ENCODE measurements around the gene SLC2A11.
"Not testable (repeated sequence)": the region's sequence is repeated elsewhere in the genome, so short reads cannot be mapped to it uniquely, and the experiment has no call there.

SLC2A11 gene

DNA sequence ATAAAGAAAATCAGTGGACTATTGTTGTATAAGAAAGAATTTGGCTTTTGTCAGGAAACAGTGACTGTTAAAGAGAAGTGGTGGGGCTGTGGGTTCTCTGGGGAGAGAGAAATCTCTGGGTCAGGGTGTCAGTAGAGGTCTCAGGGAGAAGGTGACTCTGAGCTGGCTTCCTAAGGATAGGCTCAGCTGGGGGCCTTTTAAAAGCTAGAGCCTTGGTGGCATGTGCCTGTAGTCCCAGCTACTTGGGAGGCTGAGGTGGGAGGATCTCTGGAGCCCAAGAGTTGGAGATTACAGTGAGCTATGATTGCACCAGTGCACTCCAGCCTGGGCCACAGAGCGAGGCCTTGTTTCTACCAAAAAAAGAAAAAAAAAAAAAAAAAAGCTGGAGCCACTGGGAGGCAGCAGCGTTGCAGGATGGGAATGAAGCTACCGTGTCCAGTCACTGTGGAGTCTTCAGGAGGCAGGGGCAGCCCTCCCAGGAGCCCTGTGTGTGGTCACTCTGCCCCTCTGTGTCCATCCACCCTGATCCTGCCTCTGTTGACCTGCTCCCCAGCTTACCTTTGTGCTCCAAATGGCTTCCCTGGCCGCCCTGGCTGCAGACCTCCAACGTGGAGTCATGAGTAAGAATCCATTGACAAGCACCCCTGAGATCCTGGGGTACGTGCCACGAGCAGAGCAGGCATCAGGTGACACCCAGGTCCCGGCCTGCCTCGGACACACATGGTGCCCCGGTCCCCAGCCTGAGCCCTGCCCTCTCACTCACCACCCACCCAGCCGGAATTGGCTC lies 31.1 kb downstream of the SLC2A11 start:
- in situ Hi-C loops (cut with HindIII; ENCODE audit: low sequenced_read_pairs), result no loop called here

DNA sequence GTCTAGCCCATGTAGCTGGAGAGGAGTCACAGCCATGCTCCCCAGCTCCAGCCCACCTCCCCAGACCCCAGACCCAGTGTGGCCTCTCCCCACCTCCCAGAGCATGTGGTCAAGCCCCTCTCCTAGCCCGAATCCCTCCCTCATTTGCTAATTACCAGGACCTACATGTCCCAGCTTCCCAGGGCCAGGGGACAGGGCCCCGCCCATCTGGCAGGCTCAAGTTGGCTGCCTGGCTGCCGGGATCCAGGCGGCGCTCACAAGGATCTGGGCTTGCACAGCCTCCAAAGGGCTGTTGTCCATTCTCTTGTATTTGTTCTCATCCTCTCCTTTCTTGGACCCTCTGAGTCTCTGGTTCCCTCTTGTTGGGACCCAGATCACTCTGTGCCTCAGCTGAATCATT lies 31.9 kb downstream of the SLC2A11 start:
- in situ Hi-C loops (cut with HindIII; ENCODE audit: low sequenced_read_pairs), result no loop called here

DNA sequence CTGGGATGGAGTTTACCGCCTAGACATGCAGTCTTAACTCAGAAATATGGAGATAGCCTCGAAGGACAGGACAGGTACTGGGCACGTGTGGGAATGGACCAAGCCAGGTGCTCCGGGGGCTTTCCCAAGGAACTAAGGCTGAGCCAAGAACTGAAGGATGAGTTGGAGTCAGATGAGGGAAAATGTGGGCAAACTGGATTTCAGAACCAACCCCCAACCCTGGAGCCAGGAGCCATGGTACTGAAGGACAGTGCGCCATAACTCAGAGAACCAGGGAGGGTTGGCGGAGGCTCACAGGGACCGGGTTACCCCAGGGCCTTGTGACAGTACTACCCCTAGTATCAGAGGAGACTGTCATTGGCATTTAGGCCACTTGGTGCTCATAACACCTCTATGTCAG lies 34.1 kb downstream of the SLC2A11 start:
- in situ Hi-C loops (cut with HindIII; ENCODE audit: low sequenced_read_pairs), result no loop called here

DNA sequence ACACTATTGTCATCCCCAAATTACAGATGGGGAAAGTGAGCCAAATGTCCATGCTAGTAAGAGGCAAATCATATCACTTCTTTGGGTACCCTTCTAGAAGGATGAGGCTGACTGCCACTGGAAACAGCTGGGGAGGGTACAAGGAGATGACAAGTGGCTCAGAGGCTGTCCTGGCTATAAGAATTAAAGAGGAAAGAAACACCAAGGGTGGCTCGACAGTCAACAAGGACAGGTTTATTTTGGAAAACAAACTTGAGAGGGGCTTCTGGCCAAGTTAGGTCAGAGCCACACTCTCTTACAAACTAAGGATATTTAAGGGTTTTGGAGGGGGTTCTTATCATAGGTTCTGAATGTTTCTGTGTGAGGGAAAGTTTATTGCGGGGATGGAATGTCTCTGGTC lies 34.5 kb downstream of the SLC2A11 start:
- in situ Hi-C loops (cut with HindIII; ENCODE audit: low sequenced_read_pairs), result no loop called here

DNA sequence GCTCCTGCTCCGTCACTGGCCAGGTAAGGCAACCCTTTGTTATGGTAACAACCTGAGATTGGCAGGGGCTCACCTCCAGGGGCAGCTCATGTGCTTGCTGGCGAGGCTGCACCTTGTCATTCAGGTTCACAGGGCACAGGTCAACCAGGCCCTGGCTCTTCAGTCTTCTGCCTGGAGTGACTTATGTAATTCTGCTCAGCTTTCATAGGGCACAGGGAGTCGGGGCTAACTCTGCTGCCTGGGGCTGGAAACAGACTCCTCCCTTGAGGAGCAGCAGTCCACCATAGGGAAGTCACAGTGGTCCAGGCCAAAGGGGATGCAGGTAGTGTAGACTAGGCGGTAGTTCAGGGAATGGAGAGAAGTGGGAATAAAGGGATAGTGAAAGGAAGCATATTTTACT lies 35.0 kb downstream of the SLC2A11 start:
- in situ Hi-C loops (cut with HindIII; ENCODE audit: low sequenced_read_pairs), result no loop called here

DNA sequence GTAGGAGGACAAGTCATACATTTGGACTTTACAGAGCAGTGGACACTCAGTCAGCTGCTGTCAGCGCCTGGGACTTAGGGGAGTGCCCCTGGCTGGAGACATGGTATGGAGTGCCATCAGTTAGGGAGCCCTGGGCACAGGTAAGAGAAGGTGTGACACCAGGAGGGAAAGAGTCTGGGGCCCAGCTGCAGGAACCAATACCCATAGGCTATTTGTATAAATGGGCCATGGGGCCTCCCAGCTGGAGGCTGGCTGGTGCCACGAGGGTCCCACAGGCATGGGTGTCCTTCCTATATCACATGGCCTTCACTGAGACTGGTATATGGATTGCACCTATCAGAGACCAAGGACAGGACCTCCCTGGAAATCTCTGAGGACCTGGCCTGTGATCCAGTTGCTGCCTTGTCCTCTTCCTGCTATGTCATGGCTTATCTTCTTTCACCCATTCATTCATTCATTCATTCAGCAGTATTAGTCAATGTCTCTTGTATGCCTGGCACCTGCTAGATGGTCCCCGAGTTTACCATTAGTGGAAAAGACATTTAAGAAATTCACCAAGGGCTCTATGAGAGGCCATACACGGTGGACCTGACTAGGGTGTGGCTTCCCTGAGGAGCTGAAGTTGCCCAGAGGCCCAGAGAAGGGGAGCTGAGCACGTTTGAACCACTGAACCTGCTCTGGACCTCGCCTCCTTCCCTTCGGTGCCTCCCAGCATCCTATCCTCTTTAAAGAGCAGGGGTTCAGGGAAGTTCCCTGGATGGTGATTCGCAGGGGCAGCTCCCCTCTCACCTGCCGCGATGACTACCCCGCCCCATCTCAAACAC lies 35.7 kb downstream of the SLC2A11 start:
- in situ Hi-C loops (cut with HindIII; ENCODE audit: low sequenced_read_pairs), result no loop called here

DNA sequence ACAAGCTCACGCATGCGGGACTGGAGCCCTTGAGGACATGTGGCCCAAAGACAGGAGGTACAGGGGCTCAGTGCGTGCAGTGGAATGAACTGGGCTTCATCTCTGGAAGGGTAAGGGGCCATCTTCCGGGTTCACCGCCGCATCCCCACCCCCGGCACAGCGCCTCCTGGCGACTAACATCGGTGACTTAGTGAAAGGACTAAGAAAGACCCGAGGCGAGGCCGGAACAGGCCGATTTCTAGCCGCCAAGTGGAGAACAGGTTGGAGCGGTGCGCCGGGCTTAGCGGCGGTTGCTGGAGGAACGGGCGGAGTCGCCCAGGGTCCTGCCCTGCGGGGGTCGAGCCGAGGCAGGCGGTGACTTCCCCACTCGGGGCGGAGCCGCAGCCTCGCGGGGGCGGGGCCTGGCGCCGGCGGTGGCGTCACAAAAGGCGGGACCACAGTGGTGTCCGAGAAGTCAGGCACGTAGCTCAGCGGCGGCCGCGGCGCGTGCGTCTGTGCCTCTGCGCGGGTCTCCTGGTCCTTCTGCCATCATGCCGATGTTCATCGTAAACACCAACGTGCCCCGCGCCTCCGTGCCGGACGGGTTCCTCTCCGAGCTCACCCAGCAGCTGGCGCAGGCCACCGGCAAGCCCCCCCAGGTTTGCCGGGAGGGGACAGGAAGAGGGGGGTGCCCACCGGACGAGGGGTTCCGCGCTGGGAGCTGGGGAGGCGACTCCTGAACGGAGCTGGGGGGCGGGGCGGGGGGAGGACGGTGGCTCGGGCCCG lies 36.5 kb downstream of the SLC2A11 start, which contains the start of gene MIF:
Gene MIF, plus strand, starts transcription at position 439 of the 765 bp plus-strand sequence. Its CDS starts 92 bp downstream, at position 531.
- in situ Hi-C loops (cut with HindIII; ENCODE audit: low sequenced_read_pairs), result no loop called here

DNA sequence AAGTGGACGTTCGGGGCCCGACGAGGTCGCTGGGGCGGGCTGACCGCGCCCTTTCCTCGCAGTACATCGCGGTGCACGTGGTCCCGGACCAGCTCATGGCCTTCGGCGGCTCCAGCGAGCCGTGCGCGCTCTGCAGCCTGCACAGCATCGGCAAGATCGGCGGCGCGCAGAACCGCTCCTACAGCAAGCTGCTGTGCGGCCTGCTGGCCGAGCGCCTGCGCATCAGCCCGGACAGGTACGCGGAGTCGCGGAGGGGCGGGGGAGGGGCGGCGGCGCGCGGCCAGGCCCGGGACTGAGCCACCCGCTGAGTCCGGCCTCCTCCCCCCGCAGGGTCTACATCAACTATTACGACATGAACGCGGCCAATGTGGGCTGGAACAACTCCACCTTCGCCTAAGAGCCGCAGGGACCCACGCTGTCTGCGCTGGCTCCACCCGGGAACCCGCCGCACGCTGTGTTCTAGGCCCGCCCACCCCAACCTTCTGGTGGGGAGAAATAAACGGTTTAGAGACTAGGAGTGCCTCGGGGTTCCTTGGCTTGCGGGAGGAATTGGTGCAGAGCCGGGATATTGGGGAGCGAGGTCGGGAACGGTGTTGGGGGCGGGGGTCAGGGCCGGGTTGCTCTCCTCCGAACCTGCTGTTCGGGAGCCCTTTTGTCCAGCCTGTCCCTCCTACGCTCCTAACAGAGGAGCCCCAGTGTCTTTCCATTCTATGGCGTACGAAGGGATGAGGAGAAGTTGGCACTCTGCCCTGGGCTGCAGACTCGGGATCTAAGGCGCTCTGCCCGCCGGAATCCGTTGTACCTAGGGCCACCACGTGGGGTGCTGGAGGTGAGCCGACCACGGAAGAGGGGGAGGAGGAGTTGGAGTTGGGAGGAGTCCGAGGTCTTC lies 37.3 kb downstream of the SLC2A11 start:
- in situ Hi-C loops (cut with HindIII; ENCODE audit: low sequenced_read_pairs), result no loop called here

DNA sequence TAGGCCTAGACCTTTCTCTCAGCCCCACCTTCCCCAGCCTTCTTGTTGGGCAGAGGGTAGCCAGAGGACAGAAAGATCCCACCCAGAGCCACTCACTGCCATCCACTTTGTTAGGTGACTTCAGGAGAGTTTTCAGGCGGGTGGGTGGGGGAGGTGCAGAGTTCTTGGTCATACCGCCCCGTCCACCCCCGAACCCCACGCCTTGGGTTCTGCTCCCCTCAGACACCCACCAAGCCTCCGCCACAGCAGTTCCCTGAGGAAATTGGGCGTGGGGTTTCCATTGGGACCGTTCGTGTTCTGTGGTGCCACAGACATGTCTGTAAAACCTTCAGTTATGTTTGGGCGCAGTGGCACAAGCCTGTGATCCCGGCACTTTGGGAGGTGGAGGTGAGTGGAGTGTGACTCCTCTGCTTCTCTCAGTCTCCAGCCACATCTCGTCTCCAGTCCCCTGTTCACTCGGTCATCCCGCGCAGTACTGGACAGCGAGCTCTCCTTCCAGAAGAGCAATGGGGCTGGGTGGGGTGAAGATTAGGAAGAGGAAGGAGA lies 38.0 kb downstream of the SLC2A11 start:
- in situ Hi-C loops (cut with HindIII; ENCODE audit: low sequenced_read_pairs), result no loop called here

DNA sequence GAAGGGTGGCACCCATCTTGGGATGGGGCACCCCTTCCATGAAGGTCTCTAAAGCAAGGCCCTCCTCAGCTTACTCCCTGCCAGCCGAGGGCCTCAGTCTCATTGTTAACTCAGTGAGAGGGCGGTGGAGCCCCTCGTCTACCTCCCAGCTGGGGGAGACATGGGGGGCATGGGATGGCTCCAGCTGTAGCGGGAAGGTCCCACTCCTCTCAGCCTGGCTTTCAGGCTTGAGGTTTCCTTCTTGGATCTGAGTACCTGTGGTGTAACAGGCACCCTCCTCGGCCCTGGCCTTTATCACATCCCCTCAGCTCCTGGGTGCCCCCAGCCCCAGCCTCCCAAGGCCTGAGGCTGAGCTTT lies 38.5 kb downstream of the SLC2A11 start:
- in situ Hi-C loops (cut with HindIII; ENCODE audit: low sequenced_read_pairs), result no loop called here

DNA sequence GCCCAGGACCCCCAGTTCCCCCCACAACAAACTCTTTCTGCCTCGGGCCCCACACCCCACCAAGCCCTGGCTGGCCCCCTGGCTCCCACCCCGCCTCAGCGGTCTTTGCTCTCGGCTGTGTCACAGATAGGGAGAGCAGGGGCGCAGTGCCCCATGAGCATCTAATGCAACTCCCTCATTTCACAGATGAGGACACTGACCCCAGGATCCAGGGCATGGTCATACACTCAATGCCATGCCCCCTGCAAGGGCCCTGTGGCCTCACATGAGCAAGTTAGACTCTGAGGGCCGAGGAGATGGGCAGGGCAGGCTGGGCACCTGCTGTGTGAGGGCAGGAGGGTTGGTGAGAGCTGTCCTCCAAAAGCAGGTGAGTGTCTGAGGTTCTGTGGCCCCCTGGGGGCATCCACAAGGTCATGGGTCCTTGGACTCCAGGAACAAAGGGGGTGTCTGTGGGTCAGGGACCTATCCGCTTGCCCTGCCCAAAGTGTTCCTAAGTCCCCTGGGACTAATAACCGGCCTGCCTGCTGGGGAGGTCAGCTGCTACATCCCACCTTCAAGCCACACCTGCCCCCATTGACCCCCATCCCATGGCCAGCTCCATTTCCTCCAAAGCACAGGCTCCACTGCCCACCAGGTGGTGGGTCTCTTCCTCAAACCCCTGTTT lies 39.0 kb downstream of the SLC2A11 start:
- in situ Hi-C loops (cut with HindIII; ENCODE audit: low sequenced_read_pairs), result no loop called here

DNA sequence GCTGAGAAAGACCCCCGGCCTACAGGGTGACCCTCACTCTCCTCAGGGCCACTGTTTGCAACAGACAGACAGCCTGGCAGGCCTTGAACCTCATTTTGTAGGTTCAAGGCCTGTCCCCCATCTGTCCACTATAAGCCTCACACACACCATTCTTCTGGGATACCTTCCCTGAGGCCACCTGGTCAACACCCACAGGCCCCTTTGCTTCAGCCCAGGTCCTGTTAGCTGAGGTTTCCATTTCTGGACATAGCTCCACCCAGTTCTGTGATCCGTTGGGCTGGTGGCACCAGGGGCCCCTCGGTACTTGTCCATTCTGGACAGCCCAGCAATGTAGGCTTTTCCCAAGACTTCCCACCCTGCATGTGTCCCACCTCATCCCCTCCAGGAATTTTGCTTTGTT lies 39.6 kb downstream of the SLC2A11 start:
- in situ Hi-C loops (cut with HindIII; ENCODE audit: low sequenced_read_pairs), result no loop called here

DNA sequence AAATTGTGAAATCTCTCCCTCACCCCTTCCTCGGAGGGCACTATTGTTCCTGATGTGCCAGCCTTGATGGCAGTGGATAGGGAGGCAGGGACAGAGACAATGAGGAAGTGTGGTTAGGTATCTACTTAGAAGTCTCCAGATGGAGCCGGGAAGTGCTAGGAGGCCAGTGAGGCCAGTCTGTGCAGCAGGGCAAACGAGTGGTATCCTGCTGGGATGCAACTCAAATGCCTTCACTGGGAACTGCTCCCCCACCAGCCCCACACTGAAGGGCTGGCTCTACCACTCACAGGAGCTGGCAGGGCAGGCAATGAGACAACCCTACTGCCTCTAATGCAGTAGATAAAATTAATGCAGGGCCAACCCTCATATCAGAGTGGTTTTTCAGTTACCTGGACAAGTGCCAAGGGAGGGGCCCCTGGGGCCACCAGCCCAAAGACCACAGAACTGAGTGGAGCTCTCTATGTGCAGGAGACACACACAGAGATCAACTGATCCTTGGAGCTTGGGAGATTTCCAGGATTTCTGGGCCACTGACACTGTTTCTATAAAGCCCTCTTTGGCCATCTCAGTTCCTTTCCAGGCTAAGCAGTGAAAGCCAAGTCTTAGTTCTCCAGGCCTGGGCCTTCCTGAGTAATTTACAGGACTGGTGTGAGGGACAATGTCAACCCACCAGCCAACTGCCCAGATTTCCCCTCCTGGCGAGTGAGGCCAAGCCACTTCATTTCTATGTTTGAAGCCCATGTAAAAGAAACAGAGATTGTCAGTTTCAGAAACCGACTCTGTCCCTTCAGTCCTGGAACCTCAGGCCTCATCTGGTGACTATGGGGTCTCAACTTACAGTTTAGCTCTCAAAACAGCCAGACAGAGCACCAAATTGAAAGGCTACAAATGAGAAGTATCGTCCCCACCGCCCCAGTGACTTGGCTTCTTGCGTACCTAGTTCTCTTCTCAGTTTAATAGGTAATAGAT lies 40.6 kb downstream of the SLC2A11 start:
- in situ Hi-C loops (cut with HindIII; ENCODE audit: low sequenced_read_pairs), result no loop called here

DNA sequence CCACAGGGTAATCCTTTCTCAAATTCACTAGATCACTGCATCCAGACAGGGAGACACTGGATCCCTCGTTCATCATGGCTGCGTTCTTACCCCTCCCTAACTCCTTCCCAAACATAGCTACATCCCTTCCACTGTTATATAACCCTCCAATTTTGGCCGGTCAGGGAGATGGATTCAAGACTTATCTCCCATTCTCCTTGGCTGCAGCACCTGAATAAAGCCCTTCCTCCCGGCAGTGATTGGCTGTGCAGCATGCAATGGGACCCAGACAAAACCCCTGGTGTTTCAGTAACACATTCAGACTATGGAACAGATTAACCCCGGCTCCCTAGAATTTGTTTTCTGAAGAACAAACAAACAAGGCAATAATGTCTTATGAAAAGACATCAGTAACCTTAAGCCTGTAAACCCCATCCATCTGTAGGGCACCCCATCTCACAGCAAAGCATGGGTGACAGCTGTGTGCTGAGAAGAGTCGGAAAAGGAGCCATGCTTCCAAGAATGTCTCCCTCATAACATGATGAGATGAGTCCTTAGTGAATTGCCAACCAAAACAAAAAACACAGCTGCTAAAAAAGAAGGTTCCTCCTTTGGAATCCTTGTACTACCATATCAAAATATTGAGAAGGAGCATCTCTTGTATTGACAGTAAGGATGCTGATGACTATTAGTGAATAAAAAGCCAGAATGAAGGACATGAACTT lies 41.5 kb downstream of the SLC2A11 start:
- in situ Hi-C loops (cut with HindIII; ENCODE audit: low sequenced_read_pairs), result no loop called here

DNA sequence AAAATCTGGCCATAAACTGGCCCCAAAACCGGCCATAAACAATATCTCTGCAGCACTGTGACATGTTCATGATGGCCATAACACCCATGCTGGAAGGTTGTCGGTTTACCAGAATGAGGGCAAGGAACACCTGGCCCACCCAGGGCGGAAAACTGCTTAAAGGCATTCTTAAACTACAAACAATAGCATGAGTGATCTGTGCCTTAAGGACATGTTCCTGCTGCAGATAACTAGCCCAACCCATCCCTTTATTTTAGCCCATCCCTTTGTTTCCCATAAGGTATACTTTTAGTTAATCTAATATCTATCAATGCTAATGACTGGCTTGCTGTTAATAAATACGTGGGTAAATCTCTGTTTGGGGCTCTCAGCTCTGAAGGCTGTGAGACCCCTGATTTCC lies 42.6 kb downstream of the SLC2A11 start:
- in situ Hi-C loops (cut with HindIII; ENCODE audit: low sequenced_read_pairs), result not testable (repeated sequence)

DNA sequence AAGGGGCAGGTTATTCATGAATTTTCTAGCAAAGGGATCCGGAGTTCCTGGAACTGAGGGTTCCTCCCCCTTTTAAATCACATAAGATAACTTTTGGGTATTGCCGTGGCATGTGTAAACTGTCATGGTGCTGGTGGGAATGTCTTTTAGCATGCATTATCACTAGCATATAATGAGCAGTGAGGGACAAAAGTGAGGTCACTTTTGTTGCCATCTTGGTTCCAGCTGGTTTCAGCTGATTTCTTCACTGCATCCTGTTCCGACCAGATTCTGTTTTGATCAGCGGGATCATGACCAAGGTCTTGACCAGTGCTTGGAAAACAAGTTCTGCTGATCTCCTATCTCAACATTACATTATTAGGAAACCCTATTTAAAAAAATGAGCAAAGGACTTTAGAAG lies 43.9 kb downstream of the SLC2A11 start:
- in situ Hi-C loops (cut with HindIII; ENCODE audit: low sequenced_read_pairs), result no loop called here

DNA sequence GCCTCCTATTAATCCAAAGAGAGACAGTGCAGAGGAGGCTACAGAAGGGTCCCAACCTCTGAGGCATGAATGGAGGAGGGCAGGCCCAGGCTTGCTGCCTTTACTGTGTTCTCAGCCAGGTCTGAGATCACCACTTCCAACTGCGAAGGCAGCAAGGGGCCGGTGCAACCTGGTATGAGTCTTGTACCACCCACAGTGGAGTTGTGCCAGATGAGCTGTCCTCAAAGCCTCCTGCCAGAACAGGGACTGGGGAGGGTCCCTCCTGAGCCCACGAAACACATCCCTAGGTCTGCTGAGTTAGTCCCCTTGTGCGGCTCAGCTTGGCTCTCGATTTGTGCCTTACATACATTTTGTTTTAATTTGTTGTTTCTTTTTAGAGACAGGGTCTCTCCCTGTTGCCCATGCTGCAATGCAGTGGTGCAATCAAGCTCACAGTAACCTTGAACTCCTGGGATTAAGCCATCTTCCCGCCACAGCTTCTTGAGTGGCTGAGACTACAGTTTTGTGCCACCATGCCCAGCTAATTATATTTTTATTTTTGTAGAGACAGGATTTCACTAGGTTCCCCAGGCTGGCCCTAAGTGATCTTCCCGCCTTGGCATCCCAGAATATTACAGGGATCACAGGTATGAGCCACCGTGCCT lies 45.8 kb downstream of the SLC2A11 start:
- in situ Hi-C loops (cut with HindIII; ENCODE audit: low sequenced_read_pairs), result no loop called here
